ENCODE results near the gene TCTN3. TPM values are rescaled to one million over a fixed set of nuclear protein-coding genes. Genes with fewer than 3 reads are reported as not detected.

Gene TCTN3
- polyA plus RNA-seq, 1 experiment: 38.0 TPM

GRCh38 chr10:95650232-95650631, 43.5 kb downstream of the TCTN3 start:
- no peak for TF ChIP-seq CTCF (IDR thresholded peaks at IDR 0.05; ENCODE audit: insufficient read depth, low read depth, low read length)
- Histone ChIP-seq H3K36me3 (ENCODE audit: control insufficient read depth, insufficient read depth, low read length) (peaks cover 23% of the 10 kb centered on the region), H3K27me3 (ENCODE audit: control insufficient read depth, insufficient read depth, low read length) (no peaks in the 10 kb centered on the region), H3K4me3 (ENCODE audit: low read depth, low read length) (no peak overlapping the region)
- ChIA-PET POLR2A (no interaction called here), CTCF (interaction anchor here (0.6 kb wide), 1 partner anchor 188 kb away, joined by 4 read pairs; no protein-coding TSS in a partner anchor)
- no peak for DNase-seq (ENCODE audit: low read depth)

GRCh38 chr10:95648138-95648537, 45.6 kb downstream of the TCTN3 start:
- no peak for DNase-seq (ENCODE audit: low read depth)
- no peak for TF ChIP-seq CTCF (IDR thresholded peaks at IDR 0.05; ENCODE audit: insufficient read depth, low read depth, low read length)
- ChIA-PET CTCF (no interaction called here), POLR2A (no interaction called here)
- Histone ChIP-seq H3K4me3 (ENCODE audit: low read depth, low read length) (no peak overlapping the region), H3K27me3 (ENCODE audit: control insufficient read depth, insufficient read depth, low read length) (no peaks in the 10 kb centered on the region), H3K36me3 (ENCODE audit: control insufficient read depth, insufficient read depth, low read length) (peaks cover 23% of the 10 kb centered on the region)

GRCh38 chr10:95646160-95646559, 47.6 kb downstream of the TCTN3 start:
- no peak overlapping the region for H3K4me3 ChIP-seq (ENCODE audit: low read depth, low read length)
- DNase-seq (ENCODE audit: low read depth): no peak
- peaks cover 21% of the 10 kb centered on the region for H3K36me3 ChIP-seq (ENCODE audit: control insufficient read depth, insufficient read depth, low read length)
- H3K27me3 ChIP-seq (ENCODE audit: control insufficient read depth, insufficient read depth, low read length): no peaks in the 10 kb centered on the region
- CTCF ChIA-PET: no interaction called here
- POLR2A ChIA-PET: no interaction called here
- no peak for TF ChIP-seq CTCF (IDR thresholded peaks at IDR 0.05; ENCODE audit: insufficient read depth, low read depth, low read length)

GRCh38 chr10:95644901-95645300, 48.8 kb downstream of the TCTN3 start:
- no peaks in the 10 kb centered on the region for H3K27me3 ChIP-seq (ENCODE audit: control insufficient read depth, insufficient read depth, low read length)
- POLR2A ChIA-PET: no interaction called here
- peaks cover 27% of the 10 kb centered on the region for H3K36me3 ChIP-seq (ENCODE audit: control insufficient read depth, insufficient read depth, low read length)
- no peak overlapping the region for H3K4me3 ChIP-seq (ENCODE audit: low read depth, low read length)
- no peak for DNase-seq (ENCODE audit: low read depth)
- no peak for TF ChIP-seq CTCF (IDR thresholded peaks at IDR 0.05; ENCODE audit: insufficient read depth, low read depth, low read length)
- CTCF ChIA-PET: no interaction called here

- no peak for DNase-seq (ENCODE audit: low read depth)
- Histone ChIP-seq H3K27me3 (ENCODE audit: control insufficient read depth, insufficient read depth, low read length) (no peaks in the 10 kb centered on the region), H3K36me3 (ENCODE audit: control insufficient read depth, insufficient read depth, low read length) (peaks cover 31% of the 10 kb centered on the region), H3K4me3 (ENCODE audit: low read depth, low read length) (no peak overlapping the region)
- CTCF ChIA-PET: interaction anchor here (0.9 to 1.4 kb wide), 2 partner anchors 13 to 53 kb away, joined by 3 read pairs; partner anchors contain the start of gene TCTN3
- TF ChIP-seq CTCF (IDR thresholded peaks at IDR 0.05; ENCODE audit: insufficient read depth, low read depth, low read length): no peak
- POLR2A ChIA-PET: no interaction called here
These were observed 52.8 kb downstream of the TCTN3 start for GRCh38 chr10:95640891-95641315.
